K562 (cell line): Measurements from ENCODE around the gene KRT76. TPM values are rescaled to one million over a fixed set of nuclear protein-coding genes. Genes with fewer than 3 reads are reported as not detected.

Source experiments
- CBFA2T2 ChIP-seq: fragments of 450-650 bp; conservative IDR thresholded peaks from 2 replicates; pipeline ENCODE4 v1.6.1; 2017; ENCODE audit warnings: mild to moderate bottlenecking
- CBFA2T3 ChIP-seq: fragments of 450-650 bp; IDR thresholded peaks from 2 replicates; pipeline ENCODE4 v1.6.1; 2017
- HMGN3 ChIP-seq: IDR thresholded peaks from 2 replicates; pipeline ENCODE4 v1.6.1; 2011; ENCODE audit warnings: borderline replicate concordance, low read depth, mild to moderate bottlenecking, mixed read lengths, low read length; ENCODE audit not compliant: insufficient read length; ENCODE audit errors: extremely low read depth
- IRF2 ChIP-seq: sonication (generic); formaldehyde crosslinking; IDR thresholded peaks from 2 replicates; pipeline ENCODE4 v1.8.1; 2022; ENCODE audit warnings: mild to moderate bottlenecking, missing genetic modification reagents
- NFIC ChIP-seq: fragments of 450-650 bp; IDR thresholded peaks from 2 replicates; pipeline ENCODE4 v1.6.1; 2017; ENCODE audit warnings: mild to moderate bottlenecking, inconsistent platforms
- NR1H2 ChIP-seq: sonication (generic); formaldehyde crosslinking; IDR thresholded peaks from 2 replicates; pipeline ENCODE4 v1.4.0; 2020; ENCODE audit warnings: mild to moderate bottlenecking, missing genetic modification reagents
- NR4A1 ChIP-seq, 2 experiments: fragments of 250-450 bp in 1 of 2; fragments of 450-650 bp in 1 of 2; sonication (Bioruptor Pico) in 1 of 2; IDR thresholded peaks; 2 replicates each; pipeline versions ENCODE4 v1.4.0 to v1.6.1; 2016 to 2020; ENCODE audit warnings: mild to moderate bottlenecking in 2 of 2, missing compliant biosample characterization in 1 of 2, missing genetic modification characterization in 1 of 2, moderate library complexity in 1 of 2
- PBX2 ChIP-seq, 2 experiments: IDR thresholded peaks in 1 of 2; conservative IDR thresholded peaks in 1 of 2; 2 replicates each; pipeline ENCODE4 v1.6.1; 2016; ENCODE audit warnings: low read depth in 2 of 2, mild to moderate bottlenecking in 1 of 2, missing compliant biosample characterization in 1 of 2, missing genetic modification characterization in 1 of 2, moderate library complexity in 1 of 2
- POLR2AphosphoS2 ChIP-seq: IDR thresholded peaks from 2 replicates; pipeline ENCODE4 v1.6.1; 2012; ENCODE audit warnings: low read length, improper control_type of control experiment
- RCOR1 ChIP-seq, 2 experiments: IDR thresholded peaks; 2 replicates each; pipeline ENCODE4 v1.6.1; 2012; ENCODE audit warnings: low read depth in 2 of 2, low read length in 2 of 2, borderline replicate concordance in 1 of 2, improper control_type of control experiment in 1 of 2
- SFPQ ChIP-seq: fragments of 200-400 bp; formaldehyde crosslinking; IDR thresholded peaks from 2 replicates; pipeline ENCODE4 v1.6.1; 2017; ENCODE audit warnings: mild to moderate bottlenecking, low read depth, low read length, moderate library complexity
- TSHZ1 ChIP-seq: fragments of 250-450 bp; sonication (Bioruptor Pico); IDR thresholded peaks from 2 replicates; pipeline ENCODE4 v1.4.0; 2020; ENCODE audit warnings: mild to moderate bottlenecking, moderate library complexity
- ZBTB26 ChIP-seq: fragments of 450-650 bp; formaldehyde crosslinking; IDR thresholded peaks from 2 replicates; pipeline ENCODE4 v1.4.0; 2022; ENCODE audit warnings: missing genetic modification characterization
- ZNF668 ChIP-seq: fragments of 250-450 bp; sonication (Bioruptor Pico); IDR thresholded peaks from 2 replicates; pipeline ENCODE4 v1.8.0; 2022; ENCODE audit warnings: mild to moderate bottlenecking, inconsistent platforms
- ZNF778 ChIP-seq: fragments of 450-650 bp; formaldehyde crosslinking; IDR thresholded peaks from 2 replicates; pipeline ENCODE4 v1.4.0; 2020; ENCODE audit warnings: mild to moderate bottlenecking, moderate library complexity
- polyA plus RNA-seq, 8 experiments: library from polyadenylated mRNA; depleted of rRNA in 4 of 8; stranded (reverse) in 5 of 8; unstranded in 3 of 8; fragments of >200 nt; fragmentation: Nextera tagmentation in 2 of 8; fragmentation: Illumina TruSeq in 1 of 8; extraction: Ambion mirVana in 2 of 8; extraction: Trizol in 1 of 8; gene quantifications; 2 replicates each; pipeline versions ENCODE4 v1.2.1 to v1.2.3, GENCODE V29; 2011 to 2014; ENCODE audit warnings: inconsistent platforms in 1 of 8, missing spikeins in 1 of 8
- total RNA-seq, 7 experiments: library from RNA; depleted of rRNA in 6 of 7; stranded (reverse); fragments of >200 nt in 6 of 7; fragmentation: Illumina TruSeq in 2 of 7; extraction: Trizol in 2 of 7; gene quantifications; 2 replicates each; pipeline versions ENCODE4 v1.2.1 to v1.2.3, GENCODE V29; 2011 to 2021; ENCODE audit warnings: low replicate concordance in 1 of 7

KRT76 gene
- total and polyA plus RNA-seq, 9 of the 15 experiments (the other 6 are each of a cell fraction or from before 2014, with no cell fraction given), result not detected

GRCh38 chr12:52741375-52742195 lies 35.6 kb downstream of the KRT76 start (continued):
- TF ChIP-seq HMGN3 (no peak), NR4A1 (CRISPR knock-in tag; IDR thresholded peaks at IDR 0.05) (no peak), NR4A1 (tag; IDR thresholded peaks at IDR 0.05) (no peak), ZNF778 (no peak), RCOR1 (IDR thresholded peaks at IDR 0.05; ENCODE audit: borderline replicate concordance in 1 of 2, low read depth in 2 of 2, low read length in 2 of 2) (peak in 1 of 2 experiments; percentile 55; a peak in 1 of 4 replicates), POLR2AphosphoS2 (no peak), CBFA2T2 (no peak), PBX2 (CRISPR knock-in tag; IDR thresholded peaks at IDR 0.05; ENCODE audit: low read depth) (no peak), PBX2 (tag; conservative IDR thresholded peaks at IDR 0.05; ENCODE audit: low read depth) (no peak), NFIC (no peak), ZBTB26 (no peak), ZNF668 (CRISPR knock-in tag) (no peak), NR1H2 (no peak), IRF2 (CRISPR knock-in tag) (no peak), SFPQ (no peak), TSHZ1 (CRISPR knock-in tag) (no peak), CBFA2T3 (no peak)
